GM10266 (cell line): ENCODE data around the gene FMO1.

ENCODE experiments used
- DNase-seq: peaks from one replicate; pipeline ENCODE4 v3.0.0; 2012; ENCODE audit errors: extremely low spot score
- CTCF ChIP-seq: IDR thresholded peaks from 2 replicates; pipeline ENCODE4 v1.5.1; 2012; ENCODE audit warnings: mild to moderate bottlenecking, low read depth; ENCODE audit not compliant: control insufficient read depth, insufficient read depth; ENCODE audit errors: missing control alignments

Gene FMO1

DNA sequence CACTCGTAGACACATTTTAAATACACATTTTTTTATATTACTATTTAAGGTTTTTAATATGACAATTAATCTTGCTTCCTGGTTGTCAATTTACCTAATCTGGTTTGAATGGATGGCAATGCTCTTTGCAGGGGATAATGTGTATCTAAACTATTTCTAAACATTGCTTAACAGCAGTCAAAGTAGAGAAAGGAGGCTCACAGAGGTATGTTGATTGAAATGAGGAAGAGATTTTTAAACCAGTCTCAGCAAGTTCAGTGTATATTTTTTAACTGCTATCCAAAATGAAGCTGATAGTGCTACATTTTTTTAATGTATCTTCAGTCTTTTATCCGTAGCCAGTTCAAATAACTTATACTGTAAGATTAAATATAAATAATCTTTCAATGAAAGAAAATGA, 17.4 kb downstream of the FMO1 start:
- TF ChIP-seq CTCF, result no peak
- DNase-seq, result no peak

GRCh38 chr1:171266930-171267329, 18.6 kb downstream of the FMO1 start:
- no peak for TF ChIP-seq CTCF
- no peak for DNase-seq

- no peak for TF ChIP-seq CTCF
- no peak for DNase-seq
Measured at GRCh38 chr1:171267391-171267790, 19.1 kb downstream of the FMO1 start.

- no peak for TF ChIP-seq CTCF
- DNase-seq, result no peak
Measured at GRCh38 chr1:171270806-171271205, 22.5 kb downstream of the FMO1 start.

GRCh38 chr1:171277534-171277933, 29.2 kb downstream of the FMO1 start:
- no peak for DNase-seq
- no peak for TF ChIP-seq CTCF

DNA sequence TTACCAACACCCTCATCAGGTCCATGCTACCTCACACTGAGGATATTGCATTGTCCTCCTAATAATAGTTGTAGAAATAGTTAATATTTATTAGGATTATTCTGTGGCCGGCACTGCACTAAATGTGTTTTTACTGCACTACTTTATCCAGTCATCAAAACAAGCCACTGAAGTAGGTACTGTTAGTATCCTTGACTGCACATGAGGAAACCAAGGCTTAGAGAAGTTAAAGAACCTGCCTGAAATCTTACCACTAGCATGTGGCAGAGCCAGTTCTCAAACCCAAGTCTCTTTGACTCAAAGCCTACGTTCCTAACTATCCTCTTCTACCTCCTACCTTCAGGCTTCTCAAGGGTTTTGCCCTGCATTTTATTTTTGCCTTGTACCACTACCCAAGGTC, 30.9 kb downstream of the FMO1 start:
- no peak for TF ChIP-seq CTCF
- DNase-seq, result no peak

DNA sequence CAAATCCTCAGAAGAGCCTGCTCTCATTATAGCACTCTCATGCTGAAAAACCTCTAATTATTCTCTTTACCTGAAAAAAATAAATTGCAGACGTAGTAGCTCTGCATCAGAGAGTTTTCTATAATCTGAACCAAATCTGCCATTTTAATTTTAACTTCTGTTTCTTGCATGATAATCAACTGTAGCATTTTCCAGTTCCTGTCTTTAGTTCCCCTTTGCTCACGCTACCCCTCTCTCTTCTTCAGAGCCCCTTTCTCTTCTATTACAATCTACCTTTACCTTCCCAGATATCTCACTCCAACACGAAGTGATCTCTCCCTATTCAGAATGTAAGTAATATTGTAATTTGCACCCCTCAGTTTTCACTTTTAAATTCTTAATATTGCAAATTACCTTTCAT, 31.4 kb downstream of the FMO1 start:
- TF ChIP-seq CTCF, result no peak
- no peak for DNase-seq

- TF ChIP-seq CTCF, result no peak
- no peak for DNase-seq
Measured at GRCh38 chr1:171280599-171280998, 32.3 kb downstream of the FMO1 start.
